ACHN (cell line): Measurements from ENCODE around the gene PPY.
"Not testable (repeated sequence)": the region's sequence is repeated elsewhere in the genome, so short reads cannot be mapped to it uniquely, and the experiment has no call there.

Experiments used
- DNase-seq: peaks from one replicate; pipeline ENCODE4 v3.0.0-alpha.2; 2015
- in situ Hi-C: cut with HindIII; loops from 2 replicates; pipeline ENCODE4 v1.10.0; 2017; ENCODE audit warnings: low sequenced_read_pairs, low pct_ligation_motif_present, low pct_unique_long_range_greater_than_20kb

PPY gene

DNA sequence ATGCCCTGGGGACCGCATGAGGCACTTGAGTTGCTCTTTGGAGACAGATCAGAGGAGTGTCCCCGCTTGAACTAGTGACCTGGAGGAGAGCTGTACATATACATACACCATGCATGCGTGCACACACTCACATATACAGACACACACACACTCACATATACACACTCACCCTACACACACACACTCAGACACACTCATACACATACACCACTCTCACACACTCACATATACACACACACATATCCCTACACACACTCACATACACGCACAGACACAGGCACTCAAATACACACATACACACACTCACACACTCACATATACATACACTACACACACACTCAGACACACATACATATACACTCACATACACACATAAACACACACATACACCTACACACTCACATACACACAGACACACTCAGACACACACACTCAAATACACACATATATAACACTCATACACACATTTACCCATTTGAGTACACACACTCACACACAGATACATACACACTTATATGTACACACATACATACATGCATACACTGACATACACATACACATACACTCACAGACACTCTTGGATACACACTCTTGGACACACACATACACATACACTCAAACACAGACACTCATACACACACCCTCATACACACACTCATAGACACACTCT lies 29.5 kb downstream of the PPY start:
- in situ Hi-C loops: no loop called here

DNA sequence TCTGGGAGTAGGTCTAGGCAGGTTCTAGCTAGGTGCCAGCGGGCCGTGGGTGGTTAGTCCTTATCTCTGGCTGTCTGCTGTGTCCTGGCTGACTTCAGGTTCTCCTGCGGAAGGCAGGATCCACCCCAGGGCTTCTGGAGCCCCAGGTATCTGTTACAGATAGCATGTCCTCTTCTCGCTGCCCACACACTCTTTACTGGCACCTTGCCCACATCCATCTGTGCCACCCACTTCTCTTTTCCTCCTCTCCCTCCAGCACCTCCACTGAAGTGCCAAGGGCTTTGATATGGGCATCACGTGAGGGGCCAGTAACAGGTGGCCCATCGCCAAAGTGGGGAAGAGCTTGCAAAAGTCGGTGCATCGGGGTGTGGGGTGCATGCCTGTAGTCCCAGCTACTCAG lies 30.4 kb downstream of the PPY start:
- in situ Hi-C loops: no loop called here
- DNase-seq: no peak

More for the DNA sequence above, 29.5 kb downstream of the PPY start:
- no peak for DNase-seq

DNA sequence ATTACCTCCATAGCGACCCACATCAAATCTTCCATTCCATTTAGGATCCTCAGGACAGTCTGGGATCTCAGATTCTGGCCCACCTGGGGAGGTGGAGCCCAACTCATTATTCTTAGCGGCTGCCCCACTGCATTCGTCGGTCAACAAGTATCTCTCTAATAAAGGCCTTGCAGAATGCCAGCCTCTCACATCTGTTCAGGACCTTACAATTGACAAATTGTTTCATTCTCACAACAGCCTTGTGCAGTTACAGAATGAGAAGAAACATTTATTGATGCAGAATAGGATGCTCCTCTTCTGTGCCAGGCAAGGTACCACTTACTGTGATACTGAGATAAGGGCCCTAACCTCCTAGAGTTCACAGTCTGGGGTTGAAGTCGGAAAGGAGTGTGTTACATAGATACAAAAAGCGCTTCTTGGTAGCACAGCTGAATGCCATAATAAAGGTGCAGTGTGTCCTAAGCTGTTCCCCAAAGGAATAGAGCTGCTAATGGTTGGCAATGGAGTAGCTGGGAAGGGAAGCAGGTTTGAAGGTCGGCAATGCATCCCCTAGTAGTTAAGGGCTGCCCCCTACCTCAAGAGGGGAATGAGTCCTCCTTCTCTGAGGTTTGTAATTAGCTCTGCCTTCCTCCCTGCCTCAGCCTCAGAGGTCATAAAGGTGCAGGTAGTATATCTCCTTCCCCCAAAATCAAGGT lies 32.6 kb downstream of the PPY start:
- in situ Hi-C loops: no loop called here
- no peak for DNase-seq

DNA sequence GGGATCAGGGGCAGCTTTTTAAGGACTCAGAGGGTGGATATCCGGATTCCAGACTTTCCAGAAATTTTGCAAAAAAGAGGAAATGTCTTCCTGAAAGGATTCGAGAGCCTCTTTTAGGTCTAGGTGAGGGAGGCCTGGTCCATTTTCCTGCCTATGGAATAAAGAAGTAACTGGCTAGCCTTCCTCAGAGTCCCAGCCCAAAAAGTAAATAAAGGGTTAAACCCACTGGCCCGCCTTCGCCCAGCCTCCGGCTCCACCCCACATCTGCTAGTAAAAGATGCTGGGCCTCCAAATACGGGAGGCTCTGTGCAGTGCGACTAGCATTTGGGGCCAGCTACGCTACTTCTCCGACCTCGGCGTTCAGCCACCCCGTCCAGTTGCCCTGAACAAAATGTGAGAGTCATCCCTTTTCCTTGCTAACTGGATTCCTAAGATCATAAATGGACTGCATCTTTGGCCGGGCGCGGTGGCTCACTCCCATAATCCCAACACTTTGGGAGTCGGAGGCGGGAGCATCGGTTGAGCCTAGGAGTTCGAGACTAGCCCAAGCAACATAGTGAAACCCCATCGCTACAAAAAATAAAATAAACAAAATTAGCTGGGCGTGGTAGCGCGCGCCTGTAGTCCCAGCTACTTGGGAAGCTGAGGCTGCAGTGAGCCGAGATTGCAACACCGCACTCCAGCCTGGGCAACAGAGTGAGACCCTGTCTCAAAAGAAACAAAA lies 34.1 kb downstream of the PPY start:
- no peak for DNase-seq
- in situ Hi-C loops: no loop called here

DNA sequence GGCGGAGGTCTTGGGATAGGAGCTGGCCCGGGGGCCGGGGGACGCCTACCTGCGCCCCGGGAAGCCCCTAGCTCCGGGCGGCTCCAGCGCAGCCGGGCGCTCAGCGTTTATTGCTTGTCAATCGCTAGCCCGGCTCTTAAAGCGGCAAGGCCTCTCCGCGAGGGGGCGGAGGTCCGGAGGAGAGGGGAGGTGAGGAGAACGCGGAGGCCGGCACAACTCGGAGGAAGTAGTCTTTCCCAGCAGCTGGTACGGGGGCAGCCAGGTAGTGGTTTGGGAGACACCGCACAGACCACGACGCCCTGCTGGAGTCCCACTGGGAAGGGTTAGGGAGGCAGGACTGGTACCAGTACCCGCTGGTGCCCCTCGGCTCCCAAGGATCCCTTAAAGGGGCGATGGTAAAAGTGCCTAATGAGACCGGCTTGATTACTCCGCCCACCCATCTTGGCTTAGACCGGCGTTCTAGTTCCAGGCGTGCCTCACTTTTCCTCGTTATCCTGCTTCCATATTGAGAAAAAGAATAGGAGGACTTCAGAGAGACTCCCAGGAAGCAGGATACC lies 34.8 kb downstream of the PPY start, which contains the start of gene MPP2:
TSS of gene MPP2 (minus strand) at position 112 of the 557 bp plus-strand sequence. CDS start 3,076 bp downstream, outside the sequence.
- in situ Hi-C loops: no loop called here
- DNase-seq: no peak

DNA sequence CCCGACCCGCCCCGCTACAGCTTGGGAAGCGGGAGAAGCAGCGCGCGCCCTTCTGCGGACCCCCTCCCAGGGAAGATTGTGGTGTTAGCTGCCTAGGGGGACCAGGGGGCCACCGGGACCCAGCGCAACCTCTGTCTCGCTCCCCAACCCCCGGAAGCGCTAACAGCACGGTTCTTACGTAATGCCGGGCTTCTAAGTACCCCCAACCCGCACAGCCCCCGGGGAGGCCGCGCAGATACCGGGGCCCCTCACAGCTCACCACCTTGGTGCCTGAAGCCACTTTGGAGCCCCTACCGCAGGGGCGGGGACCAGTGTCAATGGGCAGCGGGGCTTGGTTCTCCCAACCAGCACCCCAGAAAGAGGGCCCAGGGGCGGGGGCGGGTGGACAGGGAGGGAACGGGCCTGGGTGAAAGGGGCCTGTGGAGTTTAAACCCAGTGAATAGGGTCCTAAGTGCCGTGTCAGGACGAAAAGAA lies 35.3 kb downstream of the PPY start:
- in situ Hi-C loops: no loop called here
- DNase-seq: no peak

DNA sequence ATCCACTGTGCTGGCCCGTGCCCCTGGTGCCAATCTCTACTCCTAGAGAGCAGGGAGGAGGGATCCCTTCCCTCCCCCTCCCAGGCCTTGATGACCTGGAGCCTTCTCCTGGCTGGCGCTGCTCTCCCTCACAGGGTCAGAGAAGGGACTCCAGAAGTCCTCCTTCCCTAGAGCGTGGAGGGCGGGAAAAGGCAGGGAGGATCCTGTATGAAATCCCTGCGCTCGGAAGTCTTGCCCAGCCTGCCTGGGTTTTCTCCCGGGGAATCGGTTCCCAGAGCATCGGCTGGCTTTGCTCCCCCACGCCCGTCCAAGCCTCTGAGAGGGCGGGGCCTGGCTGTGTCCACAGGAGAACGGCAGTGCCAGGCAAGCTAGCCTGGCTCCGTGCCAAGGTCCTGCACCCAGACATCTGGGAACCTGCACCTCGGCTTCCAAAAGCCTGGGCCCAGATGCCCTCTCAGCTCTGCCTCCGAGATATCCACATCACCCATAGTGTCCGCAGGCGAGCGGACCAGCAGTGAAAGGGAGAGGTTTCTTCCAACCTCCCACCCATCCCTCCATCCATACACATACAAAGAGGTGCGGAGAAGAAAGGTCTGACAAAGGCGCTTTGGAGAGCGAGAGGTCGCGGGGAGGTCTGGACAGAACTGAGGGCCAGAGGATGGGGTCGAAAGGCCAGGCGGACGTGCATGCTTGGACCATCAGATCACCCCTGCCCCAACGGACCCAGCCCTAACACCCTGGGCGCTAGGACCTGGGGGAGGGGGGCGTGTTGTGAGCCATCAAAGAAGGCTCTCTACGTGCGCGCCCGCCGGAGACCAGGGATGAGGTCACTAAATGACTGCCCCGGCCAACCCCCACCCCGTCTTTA lies 36.1 kb downstream of the PPY start:
- in situ Hi-C loops: no loop called here
- DNase-seq: no peak

DNA sequence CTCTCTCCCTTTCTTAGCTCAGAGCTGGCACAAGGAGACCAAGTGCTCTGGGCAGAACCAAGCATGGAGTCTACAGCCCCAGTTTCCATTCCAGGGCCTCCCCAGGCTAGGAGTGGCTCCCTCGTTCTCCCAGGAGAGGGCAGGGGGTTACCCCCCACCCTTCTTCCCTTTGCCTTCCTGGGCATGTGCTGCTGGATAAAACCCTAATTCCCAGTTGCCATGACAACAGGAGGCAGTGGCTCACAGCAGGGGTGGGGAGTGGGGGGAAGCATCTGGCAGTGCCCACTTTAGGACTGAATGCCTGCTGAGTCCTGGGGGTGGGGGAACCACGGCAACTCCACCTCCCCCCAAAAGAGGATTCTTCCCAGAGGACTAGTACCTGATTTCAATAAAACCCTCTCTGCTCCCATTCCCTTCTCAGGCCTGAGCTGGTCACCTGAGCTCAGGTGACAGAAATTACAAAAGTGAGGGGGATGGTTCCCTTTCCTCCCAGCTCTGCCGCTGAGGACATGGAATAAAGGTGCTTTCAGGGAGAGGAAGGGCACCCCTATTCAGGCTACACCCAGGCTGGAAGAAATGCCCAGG lies 36.8 kb downstream of the PPY start:
- no peak for DNase-seq
- in situ Hi-C loops: no loop called here

DNA sequence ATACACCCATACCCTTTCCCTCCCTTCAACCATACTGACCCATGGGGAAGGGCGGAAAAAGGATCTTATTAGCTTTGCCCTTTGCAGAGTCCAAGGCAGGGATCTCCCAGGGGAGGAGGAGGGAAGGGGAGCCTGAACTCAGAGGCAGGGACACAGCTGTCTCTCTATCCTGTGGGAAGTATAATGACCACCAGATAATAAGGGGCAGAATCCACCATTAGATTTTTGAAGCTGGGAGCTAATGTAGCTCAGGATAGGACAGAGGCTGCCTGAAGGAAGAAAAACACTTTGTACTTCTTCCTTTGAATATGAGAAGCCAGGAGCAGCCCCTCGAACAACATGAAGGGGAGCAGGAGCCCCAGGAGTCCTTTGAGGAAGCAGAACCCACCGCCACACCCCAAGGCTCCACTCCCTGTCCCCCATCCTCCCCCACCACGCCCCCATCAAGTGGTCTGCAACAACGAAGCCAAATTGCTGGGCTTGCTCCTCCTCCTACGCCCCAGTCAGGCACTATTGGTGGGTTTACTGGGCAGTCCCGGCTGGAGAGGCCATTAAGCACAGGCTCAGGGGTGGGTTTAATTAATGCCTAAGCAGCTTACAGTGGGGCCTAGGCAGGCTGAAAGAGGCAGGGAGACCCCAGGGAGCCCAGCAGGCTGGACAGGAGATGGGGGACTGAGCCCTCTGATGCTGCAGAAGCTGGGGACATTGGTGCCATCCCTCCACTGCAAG lies 40.3 kb downstream of the PPY start:
- in situ Hi-C loops: no loop called here
- DNase-seq: no peak

DNA sequence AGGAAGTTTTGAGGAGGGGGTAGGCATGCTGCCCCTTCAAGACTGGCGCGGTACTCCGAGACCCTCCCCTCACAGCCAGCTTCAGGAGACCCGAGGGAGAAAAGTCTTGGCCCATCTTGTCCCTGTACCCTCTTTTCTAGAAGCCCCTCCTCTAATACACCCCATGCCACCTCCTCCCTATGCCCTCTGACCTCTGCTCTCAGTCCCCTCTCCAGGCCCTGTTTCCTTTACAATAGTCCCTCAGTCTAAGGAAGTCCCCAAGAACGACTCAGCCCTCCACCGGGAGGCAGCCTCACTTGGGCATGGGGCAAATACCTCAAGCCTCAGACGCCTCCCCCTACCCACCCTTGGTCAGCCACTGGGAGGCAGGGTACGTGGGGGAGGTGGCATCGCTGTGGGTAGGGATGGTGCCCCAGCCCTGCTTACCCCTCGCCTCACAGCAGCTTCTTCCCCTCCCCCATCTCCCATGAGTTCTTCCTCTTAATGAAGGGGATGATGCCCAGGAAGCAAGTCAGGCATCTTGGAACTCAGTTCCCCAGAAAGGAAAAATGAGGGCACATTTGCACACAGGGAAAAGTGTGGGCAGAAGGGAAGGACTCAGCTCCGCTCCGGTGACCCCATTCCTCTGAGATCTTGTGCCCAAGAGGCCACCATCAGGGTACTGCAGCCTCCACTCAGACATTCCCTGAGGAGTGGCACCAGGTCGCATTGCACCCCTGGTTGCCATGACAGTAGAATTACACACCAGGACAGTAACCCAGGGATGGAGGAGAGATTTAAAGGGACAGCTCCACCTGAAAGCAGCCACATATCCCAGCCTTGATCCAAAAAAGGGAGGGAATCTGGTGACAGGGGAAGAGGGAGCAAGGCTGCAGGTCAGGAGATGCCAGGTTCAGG lies 41.2 kb downstream of the PPY start:
- DNase-seq: no peak
- in situ Hi-C loops: no loop called here

DNA sequence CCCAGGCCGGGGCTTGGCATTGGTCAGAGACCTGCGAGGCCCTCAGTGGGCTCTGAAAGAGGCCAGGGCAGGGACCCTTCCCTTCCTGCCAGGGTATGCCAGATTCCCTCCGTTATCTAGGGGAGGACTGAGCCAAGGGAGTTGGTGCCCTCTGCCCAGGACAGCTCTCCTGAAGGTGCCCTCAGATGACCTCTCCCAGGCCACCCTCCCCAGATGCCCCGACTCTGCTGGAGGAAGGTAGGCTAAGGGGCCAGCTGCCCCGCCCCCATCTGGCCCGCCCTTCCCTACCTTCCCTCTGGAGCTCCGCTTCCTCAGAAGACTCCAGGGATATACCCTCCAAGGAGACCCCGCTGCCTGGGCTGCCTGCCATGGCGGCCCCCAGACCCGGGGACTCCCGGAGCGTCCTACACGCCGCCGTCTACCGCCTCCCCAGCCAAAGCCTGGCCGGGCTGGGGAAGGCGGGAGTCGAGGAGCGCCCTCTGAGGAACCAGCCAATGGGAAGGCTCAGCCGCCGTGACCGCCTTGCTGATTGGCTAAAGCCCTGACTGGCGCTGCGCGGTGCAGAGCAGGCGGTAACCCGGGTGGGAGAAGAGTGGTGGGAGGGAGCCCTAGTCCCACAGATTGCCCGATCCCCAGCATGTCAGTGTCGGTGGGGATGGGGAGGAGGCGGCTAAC lies 42.0 kb downstream of the PPY start:
- in situ Hi-C loops: no loop called here

DNA sequence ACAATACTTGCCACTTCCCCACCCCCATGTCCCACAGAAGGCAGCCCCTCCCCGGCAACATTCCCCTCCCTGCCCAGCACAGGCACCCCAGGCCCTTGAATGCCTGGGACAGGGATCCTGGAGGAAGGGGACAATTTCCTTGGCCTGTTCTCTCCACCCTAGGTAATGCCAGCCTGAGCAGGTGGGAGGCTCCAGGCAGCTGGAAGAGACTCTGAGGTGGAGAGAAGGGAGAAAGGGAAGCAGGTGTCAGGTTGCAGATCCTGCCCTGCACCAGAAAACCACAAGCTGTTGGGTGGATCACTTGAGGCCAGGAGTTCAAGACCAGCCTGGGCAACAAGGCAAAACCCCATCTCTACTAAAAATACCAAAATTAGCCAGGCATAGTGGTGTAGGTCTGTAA lies 43.8 kb downstream of the PPY start:
- in situ Hi-C loops: no loop called here
- no peak for DNase-seq

More for the DNA sequence above, 42.0 kb downstream of the PPY start:
- DNase-seq: peak; percentile 91

DNA sequence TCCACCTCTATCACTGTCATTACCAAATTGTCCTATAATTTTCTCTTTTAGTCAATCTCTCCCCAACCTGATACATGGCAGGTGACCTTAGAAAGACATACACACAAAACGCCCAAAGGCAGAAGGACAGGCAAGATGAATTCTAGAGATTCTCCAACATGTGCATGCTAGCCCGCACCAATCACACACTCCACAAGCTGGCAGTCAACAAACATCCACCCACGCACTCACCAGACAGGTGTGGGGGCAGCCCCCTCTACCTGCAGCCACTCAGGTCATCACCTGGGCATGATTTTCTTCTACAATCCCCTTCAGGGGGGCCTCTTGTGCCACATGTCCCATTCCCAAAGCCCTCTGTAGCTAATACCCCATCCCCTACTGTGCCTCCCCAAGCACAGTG lies 44.4 kb downstream of the PPY start:
- in situ Hi-C loops: no loop called here
- DNase-seq: no peak

DNA sequence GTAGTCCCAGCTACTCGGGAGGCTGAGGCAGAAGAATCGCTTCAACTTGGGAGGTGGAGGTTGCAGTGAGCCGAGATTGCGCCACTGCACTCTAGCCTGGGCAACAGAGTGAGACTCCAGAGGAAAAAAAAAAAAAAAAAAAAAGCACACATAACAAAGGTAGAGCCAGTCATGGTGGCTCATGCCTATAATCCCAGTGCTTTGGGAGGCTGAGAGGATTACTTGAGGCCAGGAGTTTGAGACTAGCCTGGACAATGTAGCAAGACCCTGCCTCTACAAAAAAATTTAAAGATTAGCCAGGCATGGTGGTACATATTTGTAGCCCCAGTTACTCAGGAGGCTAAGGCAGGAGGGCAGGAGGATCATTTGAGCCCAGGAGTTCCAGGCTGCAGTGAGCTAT lies 47.8 kb downstream of the PPY start:
- DNase-seq, in situ Hi-C loops: not testable (repeated sequence)

DNA sequence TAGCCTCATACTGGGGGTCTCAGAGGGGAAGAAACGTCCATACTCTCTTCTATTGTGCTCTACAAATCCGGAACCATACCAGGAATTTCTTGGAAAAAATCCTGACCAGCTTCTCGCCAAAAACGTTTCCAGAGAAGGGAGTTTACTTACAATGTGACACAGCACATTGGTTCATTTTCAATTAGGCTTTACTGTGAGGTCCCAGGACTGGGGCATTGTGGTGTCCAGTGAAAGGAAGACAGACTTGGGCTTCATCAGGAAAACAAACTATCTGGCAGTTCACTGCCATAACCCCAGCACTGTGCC lies 49.7 kb downstream of the PPY start:
- DNase-seq: no peak

More for the DNA sequence above, 49.7 kb downstream of the PPY start:
- in situ Hi-C loops: no loop called here
